PC-3 (cell line): ENCODE measurements around the gene SH3RF3. TPM values are rescaled to one million over a fixed set of nuclear protein-coding genes. Genes with fewer than 3 reads are reported as not detected.

ENCODE experiments used
- ATAC-seq: fragments of 200-7000 bp; cut with Tn5 transposase; 2 replicates; pipeline ENCODE4 v1.9.1; 2020; ENCODE audit warnings: mild to moderate bottlenecking, moderate library complexity
- BruUV-seq: library from RNA; stranded (reverse); fragments of 400-500 nt; replicated peaks from 2 replicates; lab custom pipeline; 2021; lab: Mats Ljungman, UMichigan
- CTCF ChIA-PET: fragments of 300-600 bp; sonication (Branson Sonifier 250); formaldehyde crosslinking; loops from one replicate; lab custom pipeline; 2022; ENCODE audit warnings: antibody characterized with exemption; lab: Charles Lee
- POLR2A ChIA-PET: fragments of 300-600 bp; sonication (Branson Sonifier 250); formaldehyde crosslinking; loops from one replicate; lab custom pipeline; 2022; ENCODE audit warnings: antibody characterized with exemption; ENCODE audit not compliant: unreplicated experiment; lab: Charles Lee
- DNase-seq: peaks from one replicate; pipeline ENCODE4 v3.0.0-alpha.2; 2015
- H2AFZ ChIP-seq: fragments of 300-600 bp; sonication (generic); 2 replicates; pipeline ENCODE4 v1.6.0; 2016; ENCODE audit warnings: antibody characterized with exemption, low read length
- H3F3A ChIP-seq: fragments of 300-600 bp; sonication (generic); one replicate; pipeline ENCODE4 v1.6.0; 2017; ENCODE audit warnings: antibody characterized with exemption, low read length, control low read depth, mild to moderate bottlenecking; ENCODE audit not compliant: unreplicated experiment
- H3K27ac ChIP-seq: fragments of 300-600 bp; sonication (generic); 2 replicates; pipeline ENCODE4 v1.5.1; 2016; ENCODE audit warnings: mild to moderate bottlenecking, low read length
- H3K27me3 ChIP-seq: fragments of 300-600 bp; sonication (generic); 2 replicates; pipeline ENCODE4 v1.6.1; 2016; ENCODE audit warnings: low read length, mixed read lengths
- H3K36me3 ChIP-seq: fragments of 300-600 bp; sonication (generic); 2 replicates; pipeline ENCODE4 v1.6.1; 2016; ENCODE audit warnings: low read depth, mixed run types, low read length, mixed read lengths
- H3K4me1 ChIP-seq: fragments of 300-600 bp; sonication (generic); 2 replicates; pipeline ENCODE4 v1.5.1; 2016; ENCODE audit warnings: low read length; ENCODE audit not compliant: insufficient read depth
- H3K4me2 ChIP-seq: fragments of 300-600 bp; sonication (generic); 2 replicates; pipeline ENCODE4 v1.6.0; 2016; ENCODE audit warnings: low read length
- H3K4me3 ChIP-seq: fragments of 300-600 bp; sonication (generic); 2 replicates; pipeline ENCODE4 v1.5.1; 2016; ENCODE audit warnings: mild to moderate bottlenecking, low read length, mixed read lengths
- H3K79me2 ChIP-seq: fragments of 300-600 bp; sonication (generic); 2 replicates; pipeline ENCODE4 v1.6.1; 2017; ENCODE audit warnings: low read length, mixed read lengths
- H3K9ac ChIP-seq: fragments of 300-600 bp; sonication (generic); 2 replicates; pipeline ENCODE4 v1.6.0; 2016; ENCODE audit warnings: mild to moderate bottlenecking, low read length
- H3K9me2 ChIP-seq: fragments of 300-600 bp; sonication (generic); replicated peaks from 2 replicates; pipeline ENCODE4 v1.6.1; 2016; ENCODE audit warnings: mixed run types, low read length, mixed read lengths
- H3K9me3 ChIP-seq: fragments of 300-600 bp; sonication (generic); 2 replicates; pipeline ENCODE4 v1.6.1; 2016; ENCODE audit warnings: low read length, mixed read lengths
- H4K20me1 ChIP-seq: fragments of 300-600 bp; sonication (generic); 2 replicates; pipeline ENCODE4 v1.6.1; 2016; ENCODE audit warnings: low read length, mixed read lengths
- EZH2 ChIP-seq: fragments of 300-600 bp; sonication (generic); IDR thresholded peaks from one replicate; pipeline ENCODE4 v1.6.1; 2017; ENCODE audit warnings: antibody characterized with exemption, mild to moderate bottlenecking, low read length; ENCODE audit not compliant: unreplicated experiment
- EZH2phosphoT487 ChIP-seq: fragments of 300-600 bp; sonication (generic); IDR thresholded peaks from 2 replicates; pipeline ENCODE4 v1.6.1; 2018; ENCODE audit warnings: mild to moderate bottlenecking, antibody characterized with exemption, low read length, borderline replicate concordance
- intact Hi-C: fragments of 100-400 bp; cut with micrococcal nuclease; formaldehyde crosslinking; loops from 2 replicates; pipeline ENCODE4 v1.9.0; 2023
- total RNA-seq: library from RNA; depleted of rRNA; stranded (reverse); fragments of >200 nt; gene quantifications from 2 replicates; pipeline ENCODE4 v1.2.3, GENCODE V29; 2014
- TF ChIP-seq, protein P1 (sequence below): fragments of 300-600 bp; sonication (generic); conservative IDR thresholded peaks from 2 replicates; pipeline ENCODE4 v1.5.1; 2017; ENCODE audit warnings: antibody characterized with exemption, low read depth, mild to moderate bottlenecking, low read length

SH3RF3 gene
- total RNA-seq, 1 experiment from 2014 or later: 11.7 TPM

DNA sequence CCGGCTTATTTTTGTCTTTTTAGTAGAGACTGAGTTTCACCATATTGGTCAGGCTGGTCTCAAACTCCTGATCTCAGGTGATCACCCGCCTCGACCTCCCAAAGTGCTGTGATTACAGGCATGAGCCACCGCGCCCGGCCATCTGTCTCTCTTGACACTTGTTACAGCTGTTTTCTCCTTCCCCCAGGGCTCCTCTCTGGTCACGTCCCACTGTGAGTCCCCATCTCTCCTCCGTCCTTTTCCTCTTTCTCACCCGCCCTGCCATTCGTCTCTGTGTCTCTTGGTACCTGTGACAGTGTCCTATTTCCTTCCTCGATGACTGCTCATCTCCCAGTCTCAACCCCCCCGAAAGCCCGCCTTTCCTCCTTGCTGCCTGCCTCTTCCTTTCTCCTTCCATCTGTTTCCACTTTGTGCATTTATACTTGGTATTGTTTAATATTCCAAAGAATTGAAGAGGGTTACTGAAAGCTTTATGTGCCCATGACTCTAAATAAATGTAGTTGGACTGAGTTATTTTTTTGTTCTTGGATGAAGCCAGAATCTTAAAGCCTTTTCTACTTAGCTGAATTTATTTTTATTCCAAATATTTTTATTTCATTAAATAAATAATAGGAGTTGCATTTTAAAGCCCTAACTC, 241.5 kb downstream of the SH3RF3 start:
- H3F3A ChIP-seq: no peaks in the 10 kb centered on the region
- POLR2A ChIA-PET: no interaction called here

DNA sequence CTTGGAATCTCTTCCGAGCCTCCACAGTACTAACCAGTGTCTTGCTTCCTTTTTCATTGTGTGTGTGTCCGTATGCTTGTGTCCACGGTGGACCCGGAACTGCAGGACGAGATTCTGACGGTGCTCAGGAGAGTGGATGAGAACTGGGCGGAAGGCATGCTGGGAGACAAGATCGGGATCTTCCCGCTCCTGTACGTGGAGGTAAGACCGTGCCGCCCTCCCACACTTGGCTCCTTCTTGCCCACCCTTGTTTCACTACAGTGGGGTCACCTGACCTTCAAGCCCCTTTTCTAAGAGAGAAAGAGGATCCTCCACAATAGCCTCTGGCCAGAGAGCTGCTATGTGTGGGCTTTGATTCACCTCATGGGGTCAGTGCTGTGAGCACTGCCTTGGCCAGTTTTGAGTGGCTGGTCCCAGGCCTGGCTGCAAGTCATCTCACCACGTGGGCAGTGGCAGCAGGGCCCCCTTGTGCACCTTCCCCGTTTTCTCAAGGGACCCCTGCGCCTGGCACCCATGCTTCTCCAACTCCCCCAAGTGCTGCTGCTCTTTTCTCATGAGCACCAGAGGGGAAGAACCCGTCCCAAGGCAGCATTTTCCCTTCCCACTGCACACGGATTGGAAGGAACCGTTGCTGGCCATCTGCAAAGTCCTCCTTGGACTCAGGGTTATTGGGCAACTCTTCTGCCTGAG, 242.6 kb downstream of the SH3RF3 start:
- no peak overlapping the region for H3K4me3 ChIP-seq
- ATAC-seq: no peak

More for the DNA sequence above, 241.5 kb downstream of the SH3RF3 start:
- intact Hi-C loops: no loop called here
- no peak for TF ChIP-seq EZH2
- no peak for TF ChIP-seq EZH2phosphoT487
- TF ChIP-seq, protein P1, sequence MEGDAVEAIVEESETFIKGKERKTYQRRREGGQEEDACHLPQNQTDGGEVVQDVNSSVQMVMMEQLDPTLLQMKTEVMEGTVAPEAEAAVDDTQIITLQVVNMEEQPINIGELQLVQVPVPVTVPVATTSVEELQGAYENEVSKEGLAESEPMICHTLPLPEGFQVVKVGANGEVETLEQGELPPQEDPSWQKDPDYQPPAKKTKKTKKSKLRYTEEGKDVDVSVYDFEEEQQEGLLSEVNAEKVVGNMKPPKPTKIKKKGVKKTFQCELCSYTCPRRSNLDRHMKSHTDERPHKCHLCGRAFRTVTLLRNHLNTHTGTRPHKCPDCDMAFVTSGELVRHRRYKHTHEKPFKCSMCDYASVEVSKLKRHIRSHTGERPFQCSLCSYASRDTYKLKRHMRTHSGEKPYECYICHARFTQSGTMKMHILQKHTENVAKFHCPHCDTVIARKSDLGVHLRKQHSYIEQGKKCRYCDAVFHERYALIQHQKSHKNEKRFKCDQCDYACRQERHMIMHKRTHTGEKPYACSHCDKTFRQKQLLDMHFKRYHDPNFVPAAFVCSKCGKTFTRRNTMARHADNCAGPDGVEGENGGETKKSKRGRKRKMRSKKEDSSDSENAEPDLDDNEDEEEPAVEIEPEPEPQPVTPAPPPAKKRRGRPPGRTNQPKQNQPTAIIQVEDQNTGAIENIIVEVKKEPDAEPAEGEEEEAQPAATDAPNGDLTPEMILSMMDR: no peak
- H2AFZ ChIP-seq: no peak overlapping the region
- no TSS peak for BruUV-seq
- H3K9me2 ChIP-seq: no peaks in the 10 kb centered on the region
- peaks cover 1% of the 10 kb centered on the region for H3K4me1 ChIP-seq
- H3K9ac ChIP-seq: no peak overlapping the region
- no peak overlapping the region for H3K4me3 ChIP-seq
- CTCF ChIA-PET: no interaction called here
- H3K27me3 ChIP-seq: no peaks in the 10 kb centered on the region
- no peak overlapping the region for H3K4me2 ChIP-seq
- H3K79me2 ChIP-seq: no peaks in the 10 kb centered on the region
- H3K27ac ChIP-seq: no peak overlapping the region
- H4K20me1 ChIP-seq: no peaks in the 10 kb centered on the region
- ATAC-seq (no peak), DNase-seq (no peak)
- no peaks in the 10 kb centered on the region for H3K36me3 ChIP-seq
- no peaks in the 10 kb centered on the region for H3K9me3 ChIP-seq

More for the DNA sequence above, 242.6 kb downstream of the SH3RF3 start:
- H4K20me1 ChIP-seq: no peaks in the 10 kb centered on the region
- H3K9me2 ChIP-seq: no peaks in the 10 kb centered on the region
- H3F3A ChIP-seq: no peaks in the 10 kb centered on the region
- no peak overlapping the region for H3K27ac ChIP-seq
- H3K4me1 ChIP-seq: peaks cover 11% of the 10 kb centered on the region
- ChIA-PET CTCF (no interaction called here), POLR2A (no interaction called here)
- no peak overlapping the region for H2AFZ ChIP-seq
- BruUV-seq: no TSS peak
- no peak for TF ChIP-seq EZH2
- TF ChIP-seq, protein P1: no peak
- TF ChIP-seq EZH2phosphoT487: no peak
- DNase-seq: no peak
- H3K36me3 ChIP-seq: no peaks in the 10 kb centered on the region
- no peak overlapping the region for H3K9ac ChIP-seq
- H3K9me3 ChIP-seq: no peaks in the 10 kb centered on the region
- H3K27me3 ChIP-seq: no peaks in the 10 kb centered on the region
- no peaks in the 10 kb centered on the region for H3K79me2 ChIP-seq
- intact Hi-C loops: no loop called here
- H3K4me2 ChIP-seq: no peak overlapping the region
